HTR-8/SVneo (cell line): ENCODE measurements around the gene OR2A2.

Experiments used
- DNase-seq: peaks from one replicate; pipeline ENCODE4 v3.0.0; 2011; ENCODE audit warnings: low spot score, mixed read lengths; ENCODE audit not compliant: insufficient read length
- FAIRE-seq: peaks from 2 replicates; lab custom pipeline; 2011; peaks lifted over from hg19 to GRCh38; lab: Jason Lieb, UNC

The OR2A2 gene

DNA sequence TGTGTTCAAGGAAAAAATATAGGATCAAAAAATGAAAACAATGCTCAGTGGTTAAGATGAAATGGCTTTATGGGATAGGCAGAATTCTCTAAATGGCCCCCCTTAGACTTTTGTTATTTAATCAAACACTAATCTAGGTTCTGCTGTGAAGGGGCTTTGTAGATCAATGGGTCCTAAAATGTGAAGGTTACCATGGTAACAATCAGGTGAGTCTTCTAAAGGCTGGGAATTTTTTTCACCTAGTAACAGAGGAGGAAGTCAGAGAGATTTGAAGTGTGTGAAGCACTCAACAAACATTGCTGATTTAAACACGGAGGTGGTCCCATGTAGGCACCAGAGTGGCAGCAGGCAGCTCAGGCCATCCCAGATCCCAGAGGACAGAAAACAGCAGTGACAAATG, 24.7 kb downstream of the OR2A2 start:
- DNase-seq (no peak), FAIRE-seq (no peak)

GRCh38 chr7:144137501-144137900, 28.1 kb downstream of the OR2A2 start:
- FAIRE-seq (no peak), DNase-seq (no peak)

DNA sequence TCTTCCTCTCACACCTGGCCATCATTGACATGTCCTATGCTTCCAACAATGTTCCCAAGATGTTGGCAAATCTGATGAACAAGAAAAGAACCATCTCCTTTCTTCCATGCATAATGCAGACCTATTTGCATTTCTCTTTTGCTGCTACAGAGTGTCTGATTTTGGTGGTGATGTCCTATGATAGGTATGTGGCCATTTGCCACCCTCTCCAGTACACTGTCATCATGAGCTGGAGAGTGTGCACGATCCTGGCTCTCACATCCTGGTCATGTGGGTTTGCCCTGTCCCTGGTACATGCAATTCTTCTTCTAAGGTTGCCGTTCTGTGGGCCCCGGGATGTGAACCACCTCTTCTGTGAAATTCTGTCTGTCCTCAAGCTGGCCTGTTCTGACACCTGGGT, 32.8 kb downstream of the OR2A2 start:
- no peak for DNase-seq
- FAIRE-seq, result no peak

DNA sequence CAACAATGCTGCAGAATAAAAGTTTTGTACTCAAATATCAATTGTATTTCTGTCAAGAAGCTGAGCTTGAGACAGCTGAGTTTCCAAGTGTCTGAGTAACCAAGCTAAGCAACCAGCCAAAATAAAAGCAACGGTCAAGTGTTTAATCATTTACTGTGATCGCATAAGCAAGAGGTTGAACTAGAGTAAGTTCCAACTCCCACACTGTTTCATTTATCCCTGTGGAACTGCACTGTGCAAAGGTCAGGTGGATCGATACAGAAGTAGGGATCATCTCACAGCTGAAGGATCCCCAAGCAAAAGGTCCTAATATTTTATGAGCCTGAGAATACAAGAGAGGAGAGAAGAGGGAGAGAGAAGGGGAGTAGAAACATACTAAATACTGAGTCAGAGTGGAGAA, 35.0 kb downstream of the OR2A2 start:
- no peak for FAIRE-seq
- DNase-seq, result no peak

GRCh38 chr7:144148224-144148827, 38.9 kb downstream of the OR2A2 start:
- DNase-seq, result no peak
- no peak for FAIRE-seq

DNA sequence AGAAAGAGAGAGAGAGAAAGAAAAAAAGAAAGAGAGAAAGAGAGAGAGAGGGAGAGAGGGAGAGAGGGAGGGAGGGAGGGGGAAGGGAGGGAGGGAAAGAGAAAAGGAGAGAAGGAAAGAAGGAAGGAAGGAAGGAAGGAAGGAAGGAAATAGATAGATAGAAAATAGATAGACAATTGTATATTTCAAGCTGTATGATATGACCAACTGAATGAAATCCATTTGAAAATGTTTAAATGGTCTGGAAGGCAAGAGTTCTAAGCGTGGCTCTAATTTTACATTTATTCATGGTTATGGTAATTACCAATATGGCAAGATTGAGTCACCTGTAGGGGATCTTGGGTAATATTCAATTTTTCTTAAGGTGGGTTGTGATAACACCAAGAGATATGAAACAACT, 49.5 kb downstream of the OR2A2 start:
- FAIRE-seq, result no peak

More for the DNA sequence above, 49.5 kb downstream of the OR2A2 start:
- DNase-seq, result no peak
